Stimulated activated CD8-positive, alpha-beta memory T cell treated with anti-CD3 and anti-CD28 coated beads, Interleukin-7, amount 100 ng/mL, for 1 hour (primary cell): ENCODE data around the gene SHROOM2.
"Not testable (repeated sequence)": the region's sequence is repeated elsewhere in the genome, so short reads cannot be mapped to it uniquely, and the experiment has no call there.

ENCODE experiments used
- DNase-seq, 2 donors: peaks; one replicate each; pipeline ENCODE4 v3.0.0-alpha.2; 2020; ENCODE audit warnings: low read depth in 2 of 2

The SHROOM2 gene

GRCh38 chrX:9829308-9830267, 43.4 kb downstream of the SHROOM2 start:
- DNase-seq, result no peak

DNA sequence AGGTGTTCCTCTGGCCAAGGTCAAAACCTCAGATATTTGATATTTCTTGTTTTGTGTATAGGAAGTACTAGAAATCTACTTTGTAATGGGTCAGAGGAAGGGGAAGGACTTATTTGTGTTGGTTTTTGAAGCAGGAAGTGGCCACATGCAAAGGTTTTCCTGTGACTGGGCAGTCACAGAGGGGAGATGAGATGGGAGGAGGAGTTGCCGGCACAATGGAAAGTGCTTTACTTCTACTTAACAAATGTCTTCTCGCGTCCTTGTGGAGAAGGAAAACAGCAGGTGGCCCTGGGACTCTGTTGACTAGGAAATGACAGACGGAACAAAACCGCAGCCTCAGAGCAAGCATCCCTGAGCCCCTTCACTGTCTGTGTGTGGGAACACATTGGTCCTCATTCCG, 46.6 kb downstream of the SHROOM2 start:
- DNase-seq, result no peak

- DNase-seq, result no peak
Measured at GRCh38 chrX:9835585-9836210, 49.5 kb downstream of the SHROOM2 start.

- DNase-seq, result no peak
Measured at GRCh38 chrX:9842541-9842940, 56.3 kb downstream of the SHROOM2 start.

GRCh38 chrX:9844936-9845577, 58.8 kb downstream of the SHROOM2 start:
- DNase-seq, result no peak

DNA sequence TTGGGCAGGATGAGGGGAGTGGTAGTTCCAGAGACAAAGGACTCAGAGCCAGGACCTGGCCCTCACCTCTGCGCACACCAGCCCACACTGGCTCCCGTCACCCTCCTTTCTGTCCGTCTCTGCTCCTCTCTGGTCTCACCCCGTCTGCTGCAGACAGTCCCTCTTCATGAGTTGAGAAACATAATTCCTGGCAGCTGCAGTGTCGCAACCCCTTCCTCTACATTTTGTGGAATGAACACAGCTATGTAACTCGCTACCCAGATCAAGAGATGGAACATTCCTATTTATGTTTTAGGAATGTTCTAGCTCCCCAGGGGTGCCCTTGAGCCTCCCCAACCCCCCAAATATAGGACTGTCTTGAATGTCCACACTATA, 59.3 kb downstream of the SHROOM2 start:
- no peak for DNase-seq

GRCh38 chrX:9846631-9847030, 60.4 kb downstream of the SHROOM2 start:
- no peak for DNase-seq

- no peak for DNase-seq
Measured at GRCh38 chrX:9847071-9847470, 60.8 kb downstream of the SHROOM2 start.

- no peak for DNase-seq
Measured at GRCh38 chrX:9848718-9849479, 62.7 kb downstream of the SHROOM2 start.

GRCh38 chrX:9851890-9852289, 65.7 kb downstream of the SHROOM2 start:
- DNase-seq, result no peak

DNA sequence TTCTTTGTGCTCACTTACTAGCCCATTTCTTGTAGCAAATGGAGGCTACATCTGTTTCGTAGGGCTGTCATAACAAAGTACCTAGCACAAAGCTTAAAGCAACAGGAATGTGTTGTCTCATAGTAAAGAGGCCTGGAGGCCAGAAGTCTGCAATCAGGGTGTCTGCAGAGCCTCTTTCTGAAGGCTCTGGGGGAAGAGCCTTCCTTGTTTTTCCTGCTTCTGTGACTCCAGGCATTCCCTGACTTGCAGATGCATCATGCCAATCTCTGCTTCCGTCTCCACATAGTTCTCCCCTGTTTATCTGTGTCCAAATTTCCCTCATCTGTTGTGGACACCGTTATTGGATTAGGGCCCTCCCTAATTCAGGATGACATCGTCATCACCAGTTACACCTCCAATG, 67.1 kb downstream of the SHROOM2 start:
- DNase-seq, result no peak

GRCh38 chrX:9855561-9856283, 69.5 kb downstream of the SHROOM2 start:
- DNase-seq, result no peak

DNA sequence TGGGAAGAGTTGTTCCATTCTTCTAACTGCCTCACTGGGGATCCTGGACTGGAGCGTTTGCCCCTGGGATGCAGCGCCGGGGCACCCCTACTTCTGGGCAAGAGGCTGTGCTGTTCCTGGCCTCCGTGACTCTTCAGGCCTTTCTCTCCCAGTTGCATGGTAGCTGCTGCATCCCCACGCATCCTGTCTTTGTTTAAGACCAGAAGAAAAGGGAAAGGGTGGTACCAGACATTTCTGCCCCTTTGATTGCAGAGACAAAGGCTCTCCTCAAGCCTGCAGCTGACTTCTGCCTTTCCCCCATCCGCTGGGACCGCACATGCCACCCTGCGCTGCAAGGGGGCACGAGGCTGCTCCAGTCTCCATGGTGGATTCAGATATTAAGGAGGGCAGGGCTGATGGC, 70.4 kb downstream of the SHROOM2 start:
- DNase-seq, result no peak

GRCh38 chrX:9857575-9858474, 71.6 kb downstream of the SHROOM2 start:
- no peak for DNase-seq

DNA sequence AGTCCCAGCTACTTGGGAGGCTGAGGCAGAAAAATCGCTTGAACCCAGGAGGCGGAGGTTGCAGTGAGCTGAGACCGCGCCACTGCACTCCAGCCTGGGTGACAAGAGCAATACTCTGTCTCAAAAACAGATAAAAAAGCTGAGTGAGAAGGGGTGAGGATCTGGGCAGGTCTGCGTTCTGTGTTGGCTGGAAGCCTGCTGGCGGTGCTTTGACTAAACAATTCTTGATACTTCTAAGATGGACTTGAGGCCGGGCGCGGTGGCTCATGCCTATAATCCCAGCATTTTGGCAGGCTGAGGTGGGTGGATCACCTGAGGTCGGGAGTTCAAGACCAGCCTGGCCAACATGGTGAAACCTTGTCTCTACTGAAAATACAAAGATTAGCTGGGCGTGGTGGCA, 72.5 kb downstream of the SHROOM2 start:
- DNase-seq, result not testable (repeated sequence)

DNA sequence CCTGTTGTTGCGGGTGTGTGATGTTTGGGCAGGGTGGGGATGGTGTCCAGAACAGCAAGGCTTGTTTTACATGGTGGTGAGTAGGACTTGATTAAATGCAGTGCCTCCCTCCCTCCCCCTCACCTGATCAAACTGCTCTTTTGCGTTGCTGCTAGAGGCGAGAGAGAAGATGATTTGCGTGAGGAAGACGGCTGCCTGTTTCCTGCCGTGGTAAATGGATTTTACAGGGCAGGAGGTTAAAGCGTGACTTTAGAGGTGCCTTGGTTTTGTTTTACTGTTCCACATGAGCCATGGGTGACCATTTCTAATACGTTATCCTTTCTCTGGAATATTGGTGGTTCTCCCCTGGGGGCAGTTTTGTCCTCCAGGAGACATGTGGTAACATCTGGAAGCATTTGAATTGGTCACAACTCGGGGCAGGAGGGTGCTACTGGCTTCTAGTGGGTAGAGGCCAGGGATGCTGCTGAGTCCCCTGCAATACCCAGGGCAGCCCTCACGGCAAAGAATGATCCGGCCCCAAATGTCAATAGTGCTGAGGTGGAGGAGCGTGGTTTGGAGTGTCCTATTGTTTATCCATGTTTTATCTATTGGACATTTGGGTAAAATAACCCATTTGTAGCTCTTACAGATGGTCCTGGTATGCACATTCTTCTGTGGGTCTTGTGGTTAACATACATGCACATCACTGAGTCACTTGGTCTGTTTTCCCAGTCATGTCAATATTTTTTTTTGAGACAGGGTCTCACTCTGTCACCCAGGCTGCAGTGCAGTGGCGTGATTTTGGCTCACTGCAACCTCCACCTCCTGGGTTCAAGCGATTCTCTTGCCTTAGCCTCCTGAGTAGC, 73.7 kb downstream of the SHROOM2 start:
- no peak for DNase-seq

DNA sequence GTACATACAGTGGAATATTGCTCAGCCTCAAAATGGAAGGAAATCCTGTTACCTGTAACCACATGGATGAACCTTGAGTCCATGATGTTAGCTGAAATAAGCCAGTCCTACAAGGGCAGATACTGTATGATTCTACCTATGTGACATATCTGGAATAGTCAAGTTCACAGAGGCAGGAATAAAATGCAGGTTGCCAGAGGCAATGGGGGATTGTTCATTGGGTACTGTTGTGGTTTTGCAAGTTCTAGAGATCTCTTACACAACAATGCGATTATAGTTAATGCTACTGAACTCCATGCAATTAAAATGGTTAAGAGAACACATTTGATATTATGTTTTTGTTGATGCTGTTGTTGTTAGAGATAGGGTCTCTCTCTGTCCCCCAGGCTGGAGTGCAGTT, 74.6 kb downstream of the SHROOM2 start:
- DNase-seq, result no peak

DNA sequence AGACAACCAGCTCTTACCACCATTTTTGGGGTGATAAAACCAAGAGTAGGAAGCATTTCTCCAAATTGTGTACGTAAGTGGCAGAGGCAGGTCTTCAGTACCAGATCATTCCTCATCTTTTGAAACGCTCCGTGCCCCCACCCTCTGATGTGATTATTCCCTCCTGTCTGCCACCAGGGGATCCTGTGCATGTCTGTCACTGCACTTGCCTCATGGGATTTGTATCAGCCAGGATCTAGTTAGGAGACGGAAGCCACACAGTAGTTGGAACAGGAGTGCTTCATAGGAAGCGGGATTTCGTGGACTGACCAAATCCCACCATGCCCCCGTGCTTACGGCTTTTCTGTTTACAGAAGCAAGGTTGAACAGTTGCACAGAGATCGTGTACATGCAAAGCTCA, 75.5 kb downstream of the SHROOM2 start:
- DNase-seq, result no peak

DNA sequence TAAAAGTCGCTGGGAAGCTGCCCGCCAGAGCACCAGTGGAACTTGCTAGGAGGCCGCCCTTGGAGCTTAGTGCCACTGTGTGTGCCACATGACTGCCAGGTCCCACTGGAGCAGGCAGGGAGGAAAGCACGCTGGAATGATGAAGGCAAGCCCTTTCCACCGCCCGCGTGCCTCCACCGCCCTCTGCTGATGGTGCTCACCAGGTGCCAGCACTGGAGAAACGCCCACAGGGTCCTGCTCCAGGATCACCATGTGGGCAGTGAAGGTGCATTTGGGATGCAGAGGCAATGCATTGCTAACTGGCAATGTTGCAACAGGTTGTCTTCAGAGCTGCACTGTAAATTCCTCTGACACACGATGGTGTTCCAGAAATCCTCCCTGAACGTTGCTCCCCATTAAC, 76.3 kb downstream of the SHROOM2 start:
- DNase-seq, result no peak
